Stimulated activated CD8-positive, alpha-beta memory T cell treated with anti-CD3 and anti-CD28 coated beads, Interleukin-4, amount 100 ng/mL, for 1 hour (primary cell): ENCODE data around the gene DENND1A.
A peak's percentile ranks its signal among the peaks of the same experiment; 100 is the strongest.

ENCODE experiments used
- DNase-seq, 2 donors: peaks; one replicate each; pipeline ENCODE4 v3.0.0-alpha.2; 2020; ENCODE audit warnings: low read depth in 2 of 2, low spot score in 1 of 2

DENND1A gene

GRCh38 chr9:123365287-123365880 is 564.5 kb downstream of the DENND1A start:
- DNase-seq, result no peak

- DNase-seq, result no peak
Observed at GRCh38 chr9:123364241-123364824, 565.6 kb downstream of the DENND1A start.

GRCh38 chr9:123362856-123363255 is 567.1 kb downstream of the DENND1A start:
- no peak for DNase-seq

GRCh38 chr9:123361731-123362510 is 568.0 kb downstream of the DENND1A start:
- no peak for DNase-seq

GRCh38 chr9:123361086-123361730 is 568.7 kb downstream of the DENND1A start:
- DNase-seq, result no peak

GRCh38 chr9:123360161-123361085 is 569.5 kb downstream of the DENND1A start:
- no peak for DNase-seq

- DNase-seq, result no peak
Observed at GRCh38 chr9:123359546-123359945, 570.4 kb downstream of the DENND1A start.

GRCh38 chr9:123359106-123359505 is 570.8 kb downstream of the DENND1A start:
- no peak for DNase-seq

GRCh38 chr9:123358181-123358905 is 571.6 kb downstream of the DENND1A start:
- DNase-seq, result no peak

- DNase-seq, result no peak
Observed at GRCh38 chr9:123357743-123358059, 572.2 kb downstream of the DENND1A start.

GRCh38 chr9:123356851-123357742 is 572.8 kb downstream of the DENND1A start:
- DNase-seq, result no peak

- no peak for DNase-seq
Observed at GRCh38 chr9:123355761-123356431, 574.0 kb downstream of the DENND1A start, which contains the start of gene CRB2. Gene CRB2 (plus strand): TSS chr9:123356197. CDS start chr9:123356261, 64 bp downstream.

- DNase-seq, result no peak
Observed at GRCh38 chr9:123354806-123355508, 575.0 kb downstream of the DENND1A start.

GRCh38 chr9:123353984-123354591 is 575.8 kb downstream of the DENND1A start:
- peak in 1 of 2 donors; percentile 18 for DNase-seq

- no peak for DNase-seq
Observed at GRCh38 chr9:123353041-123353440, 576.9 kb downstream of the DENND1A start.

- no peak for DNase-seq
Observed at GRCh38 chr9:123350590-123351310, 579.2 kb downstream of the DENND1A start.
